ENCODE data around the gene UCK2. TPM values are rescaled to one million over a fixed set of nuclear protein-coding genes. Genes with fewer than 3 reads are reported as not detected.

UCK2 gene
- total RNA-seq, 2 donors from 2014 or later: 34.3 to 47.5 TPM

DNA sequence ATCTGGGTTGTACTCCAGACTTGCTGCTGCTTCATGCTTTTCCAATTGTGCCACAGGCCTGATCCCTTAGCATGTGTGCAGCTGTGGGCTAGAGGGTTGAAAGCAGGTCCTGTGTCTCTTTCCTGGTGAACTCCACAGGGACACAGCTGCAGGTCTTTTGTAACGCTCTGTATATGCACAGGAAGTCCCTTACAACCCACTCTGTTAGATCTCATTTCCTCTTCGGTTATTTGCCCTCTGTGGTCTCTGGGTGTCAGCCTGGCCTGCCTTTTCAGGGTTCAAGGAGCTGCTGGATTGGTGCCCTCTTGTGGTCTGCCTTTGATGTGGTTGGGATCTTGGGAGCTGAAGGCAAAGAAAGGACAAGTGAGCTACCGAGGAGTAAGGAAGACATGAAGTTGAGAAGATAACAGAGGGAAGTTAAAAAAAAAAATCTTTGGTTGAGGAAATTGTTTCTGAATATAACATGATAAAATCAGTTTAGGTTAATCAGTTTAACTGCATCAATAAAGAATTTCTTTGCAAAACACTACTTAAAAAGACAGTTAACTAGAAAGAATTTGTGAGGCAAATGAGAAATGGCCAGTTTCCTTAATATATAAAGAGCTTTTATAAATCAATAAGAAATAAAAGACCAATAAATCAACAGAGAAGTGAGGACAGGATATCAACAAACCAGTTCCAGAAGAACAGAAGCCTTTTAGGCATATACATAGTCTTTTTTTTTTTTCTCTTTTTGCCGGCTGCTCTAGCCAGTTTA is 44.1 kb downstream of the UCK2 start:
- DNase-seq (ENCODE audit: low spot score) (no peak), ATAC-seq (ENCODE audit: insufficient number of reproducible peaks, low FRiP score, low read depth) (no peak)
- Histone ChIP-seq H3K4me1 (ENCODE audit: control insufficient read depth in 1 of 2, low read depth in 2 of 2) (no peaks in the 10 kb centered on the region), H3K36me3 (no peaks in the 10 kb centered on the region), H3K27me3 (replicated peaks; ENCODE audit: insufficient read depth) (no peaks in the 10 kb centered on the region), H3K4me3 (no peak overlapping the region), H3K9me3 (no peaks in the 10 kb centered on the region), H3K27ac (no peak overlapping the region)
- TF ChIP-seq, protein P1, sequence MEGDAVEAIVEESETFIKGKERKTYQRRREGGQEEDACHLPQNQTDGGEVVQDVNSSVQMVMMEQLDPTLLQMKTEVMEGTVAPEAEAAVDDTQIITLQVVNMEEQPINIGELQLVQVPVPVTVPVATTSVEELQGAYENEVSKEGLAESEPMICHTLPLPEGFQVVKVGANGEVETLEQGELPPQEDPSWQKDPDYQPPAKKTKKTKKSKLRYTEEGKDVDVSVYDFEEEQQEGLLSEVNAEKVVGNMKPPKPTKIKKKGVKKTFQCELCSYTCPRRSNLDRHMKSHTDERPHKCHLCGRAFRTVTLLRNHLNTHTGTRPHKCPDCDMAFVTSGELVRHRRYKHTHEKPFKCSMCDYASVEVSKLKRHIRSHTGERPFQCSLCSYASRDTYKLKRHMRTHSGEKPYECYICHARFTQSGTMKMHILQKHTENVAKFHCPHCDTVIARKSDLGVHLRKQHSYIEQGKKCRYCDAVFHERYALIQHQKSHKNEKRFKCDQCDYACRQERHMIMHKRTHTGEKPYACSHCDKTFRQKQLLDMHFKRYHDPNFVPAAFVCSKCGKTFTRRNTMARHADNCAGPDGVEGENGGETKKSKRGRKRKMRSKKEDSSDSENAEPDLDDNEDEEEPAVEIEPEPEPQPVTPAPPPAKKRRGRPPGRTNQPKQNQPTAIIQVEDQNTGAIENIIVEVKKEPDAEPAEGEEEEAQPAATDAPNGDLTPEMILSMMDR (IDR thresholded peaks at IDR 0.05): no peak

DNA sequence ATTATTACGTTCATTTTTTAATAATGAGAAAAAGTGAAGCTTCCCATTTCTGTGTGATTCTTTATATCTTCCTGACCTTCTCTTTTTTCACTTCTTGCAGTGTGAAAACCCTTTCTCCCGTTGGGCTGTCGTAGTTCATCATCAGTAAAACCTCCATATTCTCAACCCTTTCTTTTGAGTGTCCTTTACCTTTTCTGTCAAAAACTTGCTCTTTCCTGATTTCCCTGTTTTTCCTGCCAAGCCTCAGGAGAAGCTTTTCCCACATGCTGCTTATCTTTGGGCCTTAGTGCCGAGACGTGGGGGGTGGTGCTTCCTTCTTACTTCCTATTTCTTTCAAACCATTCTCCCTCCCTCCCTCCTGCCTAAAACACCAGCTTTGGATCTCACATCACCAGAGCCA is 46.1 kb downstream of the UCK2 start:
- Histone ChIP-seq H3K27me3 (replicated peaks; ENCODE audit: insufficient read depth) (no peaks in the 10 kb centered on the region), H3K9me3 (no peaks in the 10 kb centered on the region), H3K4me3 (no peak overlapping the region), H3K36me3 (no peaks in the 10 kb centered on the region), H3K27ac (no peak overlapping the region), H3K4me1 (ENCODE audit: control insufficient read depth in 1 of 2, low read depth in 2 of 2) (no peaks in the 10 kb centered on the region)
- TF ChIP-seq, protein P1 (IDR thresholded peaks at IDR 0.05): no peak
- DNase-seq (ENCODE audit: low spot score): no peak
- ATAC-seq (ENCODE audit: insufficient number of reproducible peaks, low FRiP score, low read depth): no peak

DNA sequence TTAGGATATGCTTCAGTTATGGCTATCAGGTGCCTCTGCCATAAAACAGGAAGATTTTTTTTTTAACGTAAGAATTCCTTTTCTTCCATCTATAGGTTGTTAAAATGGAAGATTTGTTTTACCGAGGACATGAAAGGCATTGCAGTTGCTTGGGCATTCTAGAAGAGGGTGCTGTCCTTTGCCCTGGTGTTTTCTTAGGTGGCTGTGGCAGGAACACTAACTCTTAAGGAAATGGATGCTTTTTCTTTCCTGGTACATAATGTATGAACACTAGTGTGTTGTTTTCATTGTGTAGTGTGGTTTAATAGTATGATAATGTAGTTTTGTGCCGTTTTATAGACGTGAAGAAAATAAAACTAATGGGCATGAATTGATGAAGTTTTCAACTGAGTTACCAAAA is 47.2 kb downstream of the UCK2 start:
- ATAC-seq (ENCODE audit: insufficient number of reproducible peaks, low FRiP score, low read depth): no peak

DNA sequence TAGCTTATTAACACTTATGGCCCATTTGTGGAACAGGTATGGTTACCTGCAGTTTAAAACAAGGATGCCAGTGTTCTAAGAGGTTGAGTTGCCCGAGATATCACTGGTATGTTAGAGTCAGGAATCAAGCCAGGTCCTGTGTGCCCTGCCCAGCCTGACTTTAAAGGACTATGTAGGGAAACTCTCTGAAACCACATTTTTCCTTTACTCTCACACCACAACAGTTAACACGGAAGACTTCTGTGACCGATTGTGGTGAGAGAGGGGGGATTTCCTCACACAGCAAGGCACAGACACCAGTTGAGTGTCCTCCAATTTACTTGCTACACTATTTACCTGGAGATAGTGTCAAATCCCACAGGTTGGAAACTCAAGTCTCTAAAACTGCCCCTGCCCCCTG is 47.8 kb downstream of the UCK2 start:
- no peaks in the 10 kb centered on the region for H3K27me3 ChIP-seq (replicated peaks; ENCODE audit: insufficient read depth)
- ATAC-seq (ENCODE audit: insufficient number of reproducible peaks, low FRiP score, low read depth): no peak
- H3K27ac ChIP-seq: no peak overlapping the region

More for the DNA sequence above, 47.2 kb downstream of the UCK2 start:
- no peaks in the 10 kb centered on the region for H3K36me3 ChIP-seq
- no peak overlapping the region for H3K4me3 ChIP-seq
- H3K4me1 ChIP-seq (ENCODE audit: control insufficient read depth in 1 of 2, low read depth in 2 of 2): no peaks in the 10 kb centered on the region
- no peak overlapping the region for H3K27ac ChIP-seq
- H3K27me3 ChIP-seq (replicated peaks; ENCODE audit: insufficient read depth): no peaks in the 10 kb centered on the region
- TF ChIP-seq, protein P1 (IDR thresholded peaks at IDR 0.05): no peak
- no peaks in the 10 kb centered on the region for H3K9me3 ChIP-seq
- no peak for DNase-seq (ENCODE audit: low spot score)

DNA sequence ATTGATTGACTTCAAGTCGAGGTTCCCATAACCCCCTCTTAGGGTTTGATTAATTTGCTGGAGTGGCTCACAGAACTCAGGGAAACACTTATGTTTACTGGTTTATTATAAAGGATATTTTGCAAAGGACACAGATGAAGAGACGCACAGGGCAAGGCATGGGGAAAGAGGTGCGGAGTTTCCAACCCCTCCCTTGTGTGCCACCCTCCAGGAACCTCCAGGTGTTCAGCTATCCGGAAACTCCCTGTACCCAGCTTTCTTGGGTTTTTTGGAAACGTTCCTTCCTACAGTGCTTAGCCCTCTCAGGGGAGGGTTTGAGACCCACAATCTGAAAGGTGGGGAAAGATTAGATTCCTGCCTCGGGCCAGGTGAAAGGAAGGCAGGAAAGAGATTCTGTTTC is 48.2 kb downstream of the UCK2 start:
- H3K27ac ChIP-seq: no peak overlapping the region
- no peak overlapping the region for H3K4me3 ChIP-seq
- ATAC-seq (ENCODE audit: insufficient number of reproducible peaks, low FRiP score, low read depth): no peak

More for the DNA sequence above, 47.8 kb downstream of the UCK2 start:
- Histone ChIP-seq H3K36me3 (no peaks in the 10 kb centered on the region), H3K4me1 (ENCODE audit: control insufficient read depth in 1 of 2, low read depth in 2 of 2) (no peaks in the 10 kb centered on the region), H3K9me3 (no peaks in the 10 kb centered on the region), H3K4me3 (no peak overlapping the region)
- TF ChIP-seq, protein P1 (IDR thresholded peaks at IDR 0.05): no peak
- DNase-seq (ENCODE audit: low spot score): no peak

More for the DNA sequence above, 48.2 kb downstream of the UCK2 start:
- Histone ChIP-seq H3K9me3 (no peaks in the 10 kb centered on the region), H3K36me3 (no peaks in the 10 kb centered on the region), H3K27me3 (replicated peaks; ENCODE audit: insufficient read depth) (no peaks in the 10 kb centered on the region), H3K4me1 (ENCODE audit: control insufficient read depth in 1 of 2, low read depth in 2 of 2) (no peaks in the 10 kb centered on the region)
- TF ChIP-seq, protein P1 (IDR thresholded peaks at IDR 0.05): no peak
- DNase-seq (ENCODE audit: low spot score): no peak
